ENCODE data around the gene NPAS1. TPM values are rescaled to one million over a fixed set of nuclear protein-coding genes. Genes with fewer than 3 reads are reported as not detected.

NPAS1 gene
- total RNA-seq, 1 experiment from 2014 or later, result 4.8 TPM

DNA sequence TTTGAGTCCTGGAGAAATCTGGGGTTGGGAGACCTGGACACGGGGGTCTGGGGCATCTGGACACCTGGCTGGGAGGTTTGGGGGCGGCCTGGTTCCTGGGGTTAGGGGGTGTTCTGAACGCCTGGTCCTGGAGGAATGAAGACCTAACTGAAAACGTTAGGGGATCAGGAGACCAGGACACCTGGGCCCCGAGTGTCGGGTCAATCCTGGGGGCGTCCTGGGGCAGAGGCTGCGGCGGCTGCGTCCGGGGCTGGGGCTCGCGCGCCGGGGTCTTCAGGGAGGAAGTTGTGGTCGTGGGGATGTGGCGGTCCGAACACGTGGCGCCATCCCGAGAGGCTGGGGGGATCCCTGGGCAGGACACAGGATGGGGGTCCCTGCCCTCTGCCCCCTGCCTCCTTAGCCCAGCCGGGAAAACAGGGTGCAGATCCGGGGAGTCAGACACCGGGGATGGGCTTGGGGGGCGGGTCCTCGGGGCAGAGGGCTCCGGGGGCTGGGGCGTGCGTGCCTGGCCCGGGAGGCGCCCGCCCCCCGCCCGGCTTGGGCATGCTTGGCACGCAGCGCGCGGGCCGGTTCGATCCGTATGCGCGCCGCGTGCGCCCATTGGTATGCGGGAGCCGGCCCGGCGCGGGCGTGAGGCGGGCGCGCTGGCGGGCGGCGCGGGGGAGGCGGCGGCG is 632 bp downstream of the NPAS1 start:
- no peak overlapping the region for H3K4me2 ChIP-seq (ENCODE audit: low read depth, low read length, poor library complexity, severe bottlenecking)
- H3K9me3 ChIP-seq (ENCODE audit: low read length), result no peaks in the 10 kb centered on the region
- no peaks in the 10 kb centered on the region for H4K20me1 ChIP-seq (ENCODE audit: insufficient read depth, low read depth, low read length)

GRCh38 chr19:47020992-47021496 is 1.4 kb downstream of the NPAS1 start:
- DNase-seq, result no peak
- Histone ChIP-seq H3K27me3 (ENCODE audit: low read length) (no peaks in the 10 kb centered on the region), H3K9ac (ENCODE audit: low read length) (no peak overlapping the region)

More for the DNA sequence above, 632 bp downstream of the NPAS1 start:
- Histone ChIP-seq H3K9me2 (replicated peaks; ENCODE audit: insufficient read depth, low read length) (no peaks in the 10 kb centered on the region), H3K9ac (ENCODE audit: low read length) (no peak overlapping the region), H3K27me3 (ENCODE audit: low read length) (no peaks in the 10 kb centered on the region), H2AFZ (ENCODE audit: low read length) (no peak overlapping the region), H3K4me1 (ENCODE audit: low read length) (no peaks in the 10 kb centered on the region), H3K4me3 (ENCODE audit: low read length) (no peak overlapping the region), H3K27ac (ENCODE audit: low read length) (no peak overlapping the region), H3K36me3 (ENCODE audit: insufficient read depth, low read length) (no peaks in the 10 kb centered on the region), H3K79me2 (ENCODE audit: low read length) (no peaks in the 10 kb centered on the region)
- no peak for DNase-seq

DNA sequence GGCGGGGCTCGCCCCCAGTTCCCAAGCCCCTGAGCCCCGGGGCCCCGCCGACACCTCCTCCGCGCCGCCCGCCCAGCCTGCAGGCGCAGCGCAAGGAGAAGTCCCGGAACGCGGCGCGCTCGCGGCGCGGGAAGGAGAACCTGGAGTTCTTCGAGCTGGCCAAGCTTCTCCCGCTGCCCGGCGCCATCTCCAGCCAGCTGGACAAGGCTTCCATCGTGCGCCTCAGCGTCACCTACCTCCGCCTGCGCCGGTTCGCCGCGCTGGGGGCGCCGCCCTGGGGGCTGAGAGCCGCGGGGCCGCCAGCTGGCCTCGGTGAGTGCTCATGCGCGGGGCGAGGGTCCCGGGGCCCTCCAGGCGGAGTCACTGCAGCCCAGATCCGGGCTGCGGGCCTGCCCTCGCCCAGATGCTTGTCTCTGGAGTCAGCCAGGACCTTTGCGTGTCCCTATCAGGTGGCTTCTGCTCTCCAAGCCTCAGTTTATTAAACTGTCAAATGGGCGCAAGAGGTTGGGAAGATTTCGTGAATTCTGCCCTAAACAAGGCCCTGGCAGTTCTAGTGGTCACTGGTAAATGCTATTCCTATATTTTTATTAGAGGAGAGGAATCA is 2.0 kb downstream of the NPAS1 start:
- no peaks in the 10 kb centered on the region for H3K9me3 ChIP-seq (ENCODE audit: low read length)
- no peak overlapping the region for H2AFZ ChIP-seq (ENCODE audit: low read length)
- H3K27me3 ChIP-seq (ENCODE audit: low read length), result no peaks in the 10 kb centered on the region
- no peak overlapping the region for H3K9ac ChIP-seq (ENCODE audit: low read length)
- no peak for DNase-seq
- H3K36me3 ChIP-seq (ENCODE audit: insufficient read depth, low read length), result no peaks in the 10 kb centered on the region
- no peaks in the 10 kb centered on the region for H3K4me1 ChIP-seq (ENCODE audit: low read length)
- H3K4me3 ChIP-seq (ENCODE audit: low read length), result no peak overlapping the region
- no peak overlapping the region for H3K4me2 ChIP-seq (ENCODE audit: low read depth, low read length, poor library complexity, severe bottlenecking)
- H3K9me2 ChIP-seq (replicated peaks; ENCODE audit: insufficient read depth, low read length), result no peaks in the 10 kb centered on the region
- H4K20me1 ChIP-seq (ENCODE audit: insufficient read depth, low read depth, low read length), result no peaks in the 10 kb centered on the region
- no peak overlapping the region for H3K27ac ChIP-seq (ENCODE audit: low read length)
- no peaks in the 10 kb centered on the region for H3K79me2 ChIP-seq (ENCODE audit: low read length)

More at GRCh38 chr19:47020992-47021496, 1.4 kb downstream of the NPAS1 start:
- H3K27ac ChIP-seq (ENCODE audit: low read length), result no peak overlapping the region
- no peaks in the 10 kb centered on the region for H3K36me3 ChIP-seq (ENCODE audit: insufficient read depth, low read length)
- no peaks in the 10 kb centered on the region for H3K9me3 ChIP-seq (ENCODE audit: low read length)
- no peaks in the 10 kb centered on the region for H3K4me1 ChIP-seq (ENCODE audit: low read length)
- no peak overlapping the region for H3K4me2 ChIP-seq (ENCODE audit: low read depth, low read length, poor library complexity, severe bottlenecking)
- no peaks in the 10 kb centered on the region for H3K9me2 ChIP-seq (replicated peaks; ENCODE audit: insufficient read depth, low read length)
- H3K79me2 ChIP-seq (ENCODE audit: low read length), result no peaks in the 10 kb centered on the region
- no peak overlapping the region for H2AFZ ChIP-seq (ENCODE audit: low read length)
- no peak overlapping the region for H3K4me3 ChIP-seq (ENCODE audit: low read length)
- no peaks in the 10 kb centered on the region for H4K20me1 ChIP-seq (ENCODE audit: insufficient read depth, low read depth, low read length)

GRCh38 chr19:47022140-47022536 is 2.5 kb downstream of the NPAS1 start:
- Histone ChIP-seq H3K4me2 (ENCODE audit: low read depth, low read length, poor library complexity, severe bottlenecking) (no peak overlapping the region), H3K27me3 (ENCODE audit: low read length) (no peaks in the 10 kb centered on the region)

DNA sequence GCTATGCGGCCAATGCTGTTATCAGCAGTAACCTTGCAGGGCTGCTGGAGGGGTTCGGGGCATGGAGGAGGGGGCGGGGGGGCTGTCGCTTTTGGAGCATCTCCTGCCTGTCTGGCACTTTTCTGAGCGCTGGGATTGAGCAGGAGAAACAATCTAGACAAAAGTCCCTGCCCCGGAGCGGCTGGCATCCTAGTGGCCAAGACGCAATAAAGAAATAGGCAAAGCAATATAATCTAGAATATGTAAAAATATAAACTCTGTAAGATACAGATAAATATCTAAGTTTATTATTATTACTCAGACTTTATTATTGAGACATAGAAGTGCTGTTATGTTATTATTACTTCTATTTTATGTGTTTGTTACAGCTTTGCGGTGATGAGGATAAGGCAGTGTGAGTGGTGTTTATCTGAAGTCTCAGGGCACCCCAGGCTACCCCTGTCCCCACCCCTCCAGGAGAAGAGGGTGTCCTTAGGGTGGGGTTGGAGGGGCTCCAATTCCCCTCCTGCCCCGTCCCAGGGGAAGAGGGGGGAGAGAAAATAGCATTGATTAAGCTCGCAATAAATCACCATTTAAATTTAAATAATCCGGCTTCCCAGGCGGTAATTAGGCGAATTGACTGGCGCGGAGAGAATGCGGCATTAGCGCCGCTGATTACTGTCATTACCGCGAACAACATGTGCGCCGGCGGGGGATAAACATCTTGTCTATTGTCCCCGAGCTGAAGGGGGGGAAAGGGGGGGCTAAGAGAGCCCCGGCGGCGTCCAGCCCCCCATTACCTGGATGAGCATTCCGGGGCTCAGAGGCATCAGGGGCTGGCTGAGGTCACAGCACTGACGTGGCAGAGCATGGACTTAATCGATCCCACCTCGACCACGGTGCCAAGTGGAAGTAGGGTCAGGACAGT is 3.2 kb downstream of the NPAS1 start:
- Histone ChIP-seq H3K79me2 (ENCODE audit: low read length) (no peaks in the 10 kb centered on the region), H3K9me3 (ENCODE audit: low read length) (no peaks in the 10 kb centered on the region), H3K4me1 (ENCODE audit: low read length) (no peaks in the 10 kb centered on the region), H3K9ac (ENCODE audit: low read length) (no peak overlapping the region), H2AFZ (ENCODE audit: low read length) (no peak overlapping the region), H3K36me3 (ENCODE audit: insufficient read depth, low read length) (no peaks in the 10 kb centered on the region), H3K27ac (ENCODE audit: low read length) (no peak overlapping the region), H3K27me3 (ENCODE audit: low read length) (no peaks in the 10 kb centered on the region), H3K4me2 (ENCODE audit: low read depth, low read length, poor library complexity, severe bottlenecking) (peak overlapping the region; percentile 15), H3K4me3 (ENCODE audit: low read length) (no peak overlapping the region), H3K9me2 (replicated peaks; ENCODE audit: insufficient read depth, low read length) (no peaks in the 10 kb centered on the region), H4K20me1 (ENCODE audit: insufficient read depth, low read depth, low read length) (no peaks in the 10 kb centered on the region)
- no peak for DNase-seq

More at GRCh38 chr19:47022140-47022536, 2.5 kb downstream of the NPAS1 start:
- Histone ChIP-seq H3K4me1 (ENCODE audit: low read length) (no peaks in the 10 kb centered on the region), H3K36me3 (ENCODE audit: insufficient read depth, low read length) (no peaks in the 10 kb centered on the region), H3K9me3 (ENCODE audit: low read length) (no peaks in the 10 kb centered on the region), H2AFZ (ENCODE audit: low read length) (no peak overlapping the region), H3K9me2 (replicated peaks; ENCODE audit: insufficient read depth, low read length) (no peaks in the 10 kb centered on the region), H3K4me3 (ENCODE audit: low read length) (no peak overlapping the region), H4K20me1 (ENCODE audit: insufficient read depth, low read depth, low read length) (no peaks in the 10 kb centered on the region), H3K79me2 (ENCODE audit: low read length) (no peaks in the 10 kb centered on the region), H3K27ac (ENCODE audit: low read length) (no peak overlapping the region), H3K9ac (ENCODE audit: low read length) (no peak overlapping the region)
- no peak for DNase-seq

DNA sequence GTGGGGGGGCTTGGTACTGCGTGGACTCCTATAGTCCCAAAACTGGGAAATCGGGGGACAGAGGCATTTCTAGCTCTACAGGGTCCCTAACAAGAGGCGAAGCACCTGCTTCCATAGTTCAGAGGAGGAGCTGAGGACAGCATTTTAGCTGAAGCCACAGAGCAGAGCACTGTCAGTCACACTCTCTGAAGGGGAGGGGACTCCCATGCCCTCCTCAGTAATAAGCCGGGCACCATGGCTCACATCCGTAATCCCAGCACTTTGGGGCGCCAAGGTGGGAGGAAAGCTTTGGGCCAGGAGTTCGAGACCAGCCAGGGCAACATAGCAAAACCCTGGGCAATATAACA is 3.8 kb downstream of the NPAS1 start:
- DNase-seq, result no peak
- Histone ChIP-seq H2AFZ (ENCODE audit: low read length) (no peak overlapping the region), H3K79me2 (ENCODE audit: low read length) (no peaks in the 10 kb centered on the region), H4K20me1 (ENCODE audit: insufficient read depth, low read depth, low read length) (no peaks in the 10 kb centered on the region), H3K9ac (ENCODE audit: low read length) (no peak overlapping the region), H3K9me3 (ENCODE audit: low read length) (no peaks in the 10 kb centered on the region), H3K27me3 (ENCODE audit: low read length) (no peaks in the 10 kb centered on the region), H3K36me3 (ENCODE audit: insufficient read depth, low read length) (no peaks in the 10 kb centered on the region), H3K9me2 (replicated peaks; ENCODE audit: insufficient read depth, low read length) (no peaks in the 10 kb centered on the region), H3K4me2 (ENCODE audit: low read depth, low read length, poor library complexity, severe bottlenecking) (peak overlapping the region; percentile 15), H3K27ac (ENCODE audit: low read length) (no peak overlapping the region), H3K4me1 (ENCODE audit: low read length) (no peaks in the 10 kb centered on the region), H3K4me3 (ENCODE audit: low read length) (no peak overlapping the region)

GRCh38 chr19:47024502-47024901 is 4.9 kb downstream of the NPAS1 start:
- Histone ChIP-seq H3K9ac (ENCODE audit: low read length) (no peak overlapping the region), H3K27ac (ENCODE audit: low read length) (no peak overlapping the region), H3K9me2 (replicated peaks; ENCODE audit: insufficient read depth, low read length) (no peaks in the 10 kb centered on the region), H3K4me1 (ENCODE audit: low read length) (no peaks in the 10 kb centered on the region), H2AFZ (ENCODE audit: low read length) (no peak overlapping the region), H3K36me3 (ENCODE audit: insufficient read depth, low read length) (no peaks in the 10 kb centered on the region), H3K9me3 (ENCODE audit: low read length) (no peaks in the 10 kb centered on the region), H4K20me1 (ENCODE audit: insufficient read depth, low read depth, low read length) (no peaks in the 10 kb centered on the region), H3K27me3 (ENCODE audit: low read length) (no peaks in the 10 kb centered on the region), H3K4me3 (ENCODE audit: low read length) (no peak overlapping the region), H3K79me2 (ENCODE audit: low read length) (no peaks in the 10 kb centered on the region), H3K4me2 (ENCODE audit: low read depth, low read length, poor library complexity, severe bottlenecking) (no peak overlapping the region)
- no peak for DNase-seq

GRCh38 chr19:47026156-47026555 is 6.5 kb downstream of the NPAS1 start:
- Histone ChIP-seq H3K4me2 (ENCODE audit: low read depth, low read length, poor library complexity, severe bottlenecking) (no peak overlapping the region), H3K9me3 (ENCODE audit: low read length) (no peaks in the 10 kb centered on the region), H3K9ac (ENCODE audit: low read length) (no peak overlapping the region), H3K27ac (ENCODE audit: low read length) (no peak overlapping the region), H3K27me3 (ENCODE audit: low read length) (no peaks in the 10 kb centered on the region), H3K36me3 (ENCODE audit: insufficient read depth, low read length) (no peaks in the 10 kb centered on the region), H3K4me3 (ENCODE audit: low read length) (no peak overlapping the region), H3K4me1 (ENCODE audit: low read length) (no peaks in the 10 kb centered on the region), H3K9me2 (replicated peaks; ENCODE audit: insufficient read depth, low read length) (no peaks in the 10 kb centered on the region), H2AFZ (ENCODE audit: low read length) (no peak overlapping the region), H3K79me2 (ENCODE audit: low read length) (no peaks in the 10 kb centered on the region), H4K20me1 (ENCODE audit: insufficient read depth, low read depth, low read length) (no peaks in the 10 kb centered on the region)
- DNase-seq, result no peak

Data from Karpas-422 (cell line).